ENCODE measurements around the gene BORCS5. TPM values are rescaled to one million over a fixed set of nuclear protein-coding genes. Genes with fewer than 3 reads are reported as not detected.

Gene BORCS5
- total RNA-seq, 4 donors from 2014 or later = 10.3 to 23.7 (median 19.6) TPM

- Histone ChIP-seq H3K27ac (no peak overlapping the region), H3K4me1 (peaks cover 0 to 6% of the 10 kb centered on the region in 2 donors), H3K27me3 (no peaks in the 10 kb centered on the region), H3K36me3 (no peaks in the 10 kb centered on the region), H3K9me3 (no peaks in the 10 kb centered on the region), H3K4me3 (replicated peaks in 1 of 3) (no peak overlapping the region)
- TF ChIP-seq CTCF (IDR thresholded peaks at IDR 0.05) (no peak), POLR2A (IDR thresholded peaks at IDR 0.05) (no peak)
- WGBS, 2 donors = 96 to 97% methylated on average over 6 of the region's 6 CpGs
- no peak for DNase-seq
- intact Hi-C loops (cut with DNase I) = no loop called here
Measured at GRCh38 chr12:12380949-12381593, 24.2 kb downstream of the BORCS5 start.

DNA sequence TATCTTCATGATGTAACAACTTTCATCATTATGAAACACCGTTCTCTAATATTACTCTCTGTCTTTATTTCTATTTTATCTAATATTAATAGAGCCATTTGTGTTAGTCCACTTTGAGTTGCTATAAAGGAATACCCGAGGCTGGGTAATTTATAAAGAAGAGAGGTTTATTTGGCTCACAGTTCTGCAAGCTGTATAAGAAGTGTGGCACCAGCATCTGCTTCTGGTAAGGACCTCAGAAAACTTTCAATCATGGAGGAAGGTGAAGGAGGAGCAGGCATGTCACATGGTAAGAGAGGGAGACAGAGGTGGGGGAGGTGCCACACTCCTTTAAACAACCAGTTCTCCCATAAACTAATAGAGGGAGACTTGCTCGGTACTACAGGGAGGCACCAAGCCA lies 25.1 kb downstream of the BORCS5 start:
- no peaks in the 10 kb centered on the region for H3K36me3 ChIP-seq

GRCh38 chr12:12384571-12385340 lies 27.9 kb downstream of the BORCS5 start:
- no peaks in the 10 kb centered on the region for H3K27me3 ChIP-seq
- no peak for TF ChIP-seq CTCF (IDR thresholded peaks at IDR 0.05)
- no peak for TF ChIP-seq POLR2A (IDR thresholded peaks at IDR 0.05)
- no peak overlapping the region for H3K4me3 ChIP-seq (replicated peaks in 1 of 3)
- DNase-seq = no peak
- H3K36me3 ChIP-seq = no peaks in the 10 kb centered on the region
- peaks cover 0 to 2% of the 10 kb centered on the region in 2 donors for H3K4me1 ChIP-seq
- intact Hi-C loops (cut with DNase I) = no loop called here
- 69 to 79% methylated on average over 7 of the region's 7 CpGs for WGBS, 2 donors
- no peak overlapping the region for H3K27ac ChIP-seq
- no peaks in the 10 kb centered on the region for H3K9me3 ChIP-seq

More for the DNA sequence above, 25.1 kb downstream of the BORCS5 start:
- intact Hi-C loops (cut with DNase I) = no loop called here
- H3K27me3 ChIP-seq = no peaks in the 10 kb centered on the region
- 94 to 99% methylated on average over 3 of the region's 3 CpGs for WGBS, 2 donors
- H3K9me3 ChIP-seq = no peaks in the 10 kb centered on the region
- peaks cover 0 to 6% of the 10 kb centered on the region in 2 donors for H3K4me1 ChIP-seq
- no peak for TF ChIP-seq POLR2A (IDR thresholded peaks at IDR 0.05)
- no peak for TF ChIP-seq CTCF (IDR thresholded peaks at IDR 0.05)
- no peak for DNase-seq
- no peak overlapping the region for H3K4me3 ChIP-seq (replicated peaks in 1 of 3)
- no peak overlapping the region for H3K27ac ChIP-seq

DNA sequence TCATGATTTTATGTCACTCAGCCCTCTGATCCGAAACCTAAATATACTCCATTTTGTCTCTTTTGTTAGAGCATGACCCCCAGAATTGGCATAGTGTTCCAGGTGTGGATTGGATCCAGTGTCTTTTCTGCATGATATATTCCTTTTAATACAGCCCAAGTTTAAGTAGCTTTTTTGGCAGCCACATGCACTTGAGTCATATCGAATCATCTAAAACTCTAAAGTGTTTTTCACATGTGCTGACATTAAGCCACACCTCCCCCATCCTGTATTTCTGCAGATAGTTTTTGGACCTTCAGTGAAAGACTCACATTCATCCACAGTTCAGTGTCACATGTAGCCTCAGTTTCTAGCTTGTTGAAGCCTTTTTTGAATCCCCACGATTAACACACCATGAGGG lies 30.6 kb downstream of the BORCS5 start:
- 53 to 55% methylated on average over 3 of the region's 3 CpGs for WGBS, 2 donors
- Histone ChIP-seq H3K9me3 (no peaks in the 10 kb centered on the region), H3K4me1 (no peaks in the 10 kb centered on the region), H3K4me3 (replicated peaks in 1 of 3) (no peak overlapping the region), H3K27ac (no peak overlapping the region), H3K36me3 (no peaks in the 10 kb centered on the region), H3K27me3 (no peaks in the 10 kb centered on the region)
- no peak for TF ChIP-seq CTCF (IDR thresholded peaks at IDR 0.05)
- no peak for TF ChIP-seq POLR2A (IDR thresholded peaks at IDR 0.05)
- intact Hi-C loops (cut with DNase I) = no loop called here
- DNase-seq = no peak

- DNase-seq = no peak
- no peaks in the 10 kb centered on the region for H3K9me3 ChIP-seq
- no peaks in the 10 kb centered on the region for H3K27me3 ChIP-seq
- H3K4me3 ChIP-seq (replicated peaks in 1 of 3) = no peak overlapping the region
- no peak overlapping the region for H3K27ac ChIP-seq
- WGBS, 2 donors = 88 to 95% methylated on average over 2 of the region's 2 CpGs
- no peaks in the 10 kb centered on the region for H3K4me1 ChIP-seq
- intact Hi-C loops (cut with DNase I) = no loop called here
- H3K36me3 ChIP-seq = no peaks in the 10 kb centered on the region
- TF ChIP-seq POLR2A (IDR thresholded peaks at IDR 0.05) = no peak
- no peak for TF ChIP-seq CTCF (IDR thresholded peaks at IDR 0.05)
Measured at GRCh38 chr12:12392413-12392812, 35.5 kb downstream of the BORCS5 start.

Measured in thyroid gland (tissue), 4 donors.